Glomerular visceral epithelial cell (primary cell): ENCODE data around the gene TMEM74B.

Experiments
- DNase-seq: peaks from one replicate; pipeline ENCODE4 v3.0.0-alpha.2; 2016; ENCODE audit errors: extremely low spot score

Gene TMEM74B

DNA sequence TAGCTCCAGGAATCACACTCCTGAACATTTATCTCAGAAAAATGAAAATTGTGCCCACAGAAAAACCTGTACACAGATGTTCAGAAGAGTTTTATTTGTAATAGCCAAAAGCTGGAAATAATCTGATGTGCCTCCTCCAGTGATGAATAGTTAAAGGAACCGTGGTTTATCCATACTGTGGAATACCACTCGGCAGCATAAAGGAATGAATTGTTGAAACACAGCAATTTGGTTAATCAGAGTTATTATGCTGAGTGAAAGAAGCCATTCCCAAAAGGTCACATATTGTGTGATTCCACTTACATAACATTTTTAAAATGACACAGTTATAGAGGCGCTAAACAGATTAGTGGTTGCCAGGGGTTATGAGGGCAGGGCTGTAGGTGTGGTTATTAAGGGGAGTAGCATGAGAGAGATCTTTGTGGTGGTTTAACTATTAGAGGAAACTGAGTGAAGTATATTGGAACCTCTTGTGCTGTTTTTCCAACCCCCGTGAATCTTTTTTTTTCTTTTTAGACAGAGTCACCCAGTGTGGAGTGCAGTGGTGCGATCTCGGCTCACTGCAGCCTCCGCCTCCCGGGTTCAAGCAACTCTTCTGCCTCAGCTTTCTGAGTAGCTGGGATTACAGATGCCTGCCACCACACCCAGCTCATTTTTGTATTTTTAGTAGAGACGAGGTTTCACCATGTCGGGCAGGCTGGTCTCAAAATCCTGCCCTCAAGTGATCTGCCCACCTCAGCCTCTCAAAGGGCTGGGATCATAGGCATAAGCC lies 40.2 kb downstream of the TMEM74B start:
- no peak for DNase-seq

DNA sequence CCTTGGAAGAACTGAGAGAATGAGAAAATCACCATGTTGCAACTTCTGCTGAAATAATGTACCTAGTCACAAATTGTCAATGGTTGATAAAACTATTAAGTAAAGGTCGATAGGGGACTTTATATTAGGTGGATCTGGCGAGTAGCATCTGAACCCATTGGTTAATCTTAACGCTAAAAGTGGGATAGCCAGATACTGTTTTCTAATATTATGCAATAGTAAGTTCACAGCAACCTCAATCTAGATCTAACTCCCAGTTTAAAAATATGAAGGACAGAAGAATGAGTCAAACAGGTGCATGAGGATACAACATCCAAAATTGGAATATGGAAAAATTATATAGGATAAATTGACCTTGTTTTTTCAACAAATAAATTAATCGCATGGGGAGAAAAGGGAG lies 47.5 kb downstream of the TMEM74B start:
- no peak for DNase-seq

DNA sequence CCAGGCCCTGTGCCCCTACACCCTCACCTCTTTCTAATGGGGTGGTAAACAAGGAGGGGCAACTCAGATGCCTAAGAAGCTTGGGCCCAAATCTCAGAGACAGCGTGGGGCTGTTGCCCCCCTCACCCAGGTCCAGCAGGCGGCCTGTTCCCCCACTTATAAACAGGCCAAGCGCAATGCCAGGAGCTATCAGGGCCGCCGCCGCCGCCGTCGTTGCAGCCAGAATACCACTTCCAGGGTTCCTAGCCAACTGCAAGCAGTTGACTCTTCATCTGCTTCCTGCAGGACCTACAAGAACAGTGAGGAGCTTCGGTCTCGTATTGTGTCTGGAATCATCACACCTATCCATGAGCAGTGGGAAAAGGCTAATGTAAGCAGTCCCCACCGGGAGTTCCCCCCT lies 49.9 kb downstream of the TMEM74B start:
- DNase-seq: no peak

GRCh38 chr20:1134355-1134754 lies 50.4 kb downstream of the TMEM74B start:
- DNase-seq: no peak

DNA sequence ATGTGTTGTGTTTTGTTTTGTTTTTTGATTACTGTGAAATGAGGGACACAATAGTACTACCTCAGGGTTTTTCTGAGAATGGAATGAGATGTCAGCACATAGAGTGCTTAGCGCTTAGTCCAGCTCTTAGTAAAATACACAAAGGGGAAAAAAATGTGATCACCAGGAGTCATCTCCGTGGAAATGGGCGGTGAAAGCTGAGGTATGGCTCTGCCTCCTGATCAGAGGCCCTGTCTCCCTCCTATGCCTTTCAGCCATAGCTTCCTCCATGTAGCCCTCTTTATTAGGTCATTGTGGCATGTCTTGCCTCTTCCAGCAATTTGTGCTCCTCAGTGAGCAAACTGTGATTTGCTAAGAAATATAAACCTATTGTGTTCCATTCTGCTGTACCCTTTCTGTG lies 53.4 kb downstream of the TMEM74B start:
- no peak for DNase-seq

- DNase-seq: no peak
Measured at GRCh38 chr20:1130847-1131246, 53.9 kb downstream of the TMEM74B start.
